ENCODE data around the gene WFS1. TPM values are rescaled to one million over a fixed set of nuclear protein-coding genes. Genes with fewer than 3 reads are reported as not detected.

Gene WFS1
- total RNA-seq, 1 experiment from 2014 or later, result 9.3 TPM

DNA sequence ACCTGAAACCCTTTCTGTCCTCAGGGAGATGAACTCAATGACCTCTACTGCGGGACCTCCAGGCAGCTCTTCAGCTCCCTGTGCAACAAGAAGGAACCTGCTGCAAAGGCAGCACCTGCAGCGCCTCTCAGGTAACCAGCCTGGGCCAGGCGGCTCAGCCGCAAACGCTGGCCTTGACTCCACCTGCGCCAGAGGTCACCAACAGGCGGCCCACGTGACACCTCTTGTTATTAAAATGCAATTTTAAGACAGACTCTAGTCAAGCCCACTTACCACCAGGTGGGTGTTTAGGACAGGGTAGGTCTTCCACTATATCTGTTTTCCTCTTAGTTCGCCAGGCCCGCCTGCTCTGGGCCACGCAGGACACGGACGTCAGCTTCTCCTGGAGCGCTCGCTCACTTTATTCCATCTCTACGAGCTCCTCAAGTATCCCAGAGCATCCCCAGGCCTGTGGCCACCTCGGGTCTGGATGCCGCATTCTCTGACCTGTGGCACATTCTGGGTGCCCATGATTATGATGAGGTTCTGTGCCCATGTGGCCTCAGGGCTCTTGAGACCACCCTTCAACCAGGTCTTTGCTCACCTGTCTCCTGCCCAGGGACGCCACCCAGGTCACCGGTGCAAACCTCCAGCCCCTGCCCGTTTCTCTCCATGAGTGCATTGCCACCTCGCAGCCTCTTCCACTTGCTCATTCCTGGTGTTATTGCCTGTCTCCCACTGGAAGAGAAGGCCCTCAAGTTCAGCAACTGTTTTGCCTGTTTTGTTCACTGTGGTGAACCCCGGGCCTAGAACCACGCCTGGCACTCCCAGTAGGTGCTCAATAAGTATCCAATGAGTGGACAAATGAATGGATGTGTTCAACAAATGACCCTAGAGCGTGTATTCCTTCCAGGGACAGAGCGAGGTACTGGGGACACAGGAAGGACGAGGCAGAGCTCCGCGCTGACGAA, 36.5 kb upstream of the WFS1 start:
- in situ Hi-C loops (cut with HindIII; ENCODE audit: low sequenced_read_pairs), result no loop called here
- no peak for DNase-seq (ENCODE audit: low spot score)

DNA sequence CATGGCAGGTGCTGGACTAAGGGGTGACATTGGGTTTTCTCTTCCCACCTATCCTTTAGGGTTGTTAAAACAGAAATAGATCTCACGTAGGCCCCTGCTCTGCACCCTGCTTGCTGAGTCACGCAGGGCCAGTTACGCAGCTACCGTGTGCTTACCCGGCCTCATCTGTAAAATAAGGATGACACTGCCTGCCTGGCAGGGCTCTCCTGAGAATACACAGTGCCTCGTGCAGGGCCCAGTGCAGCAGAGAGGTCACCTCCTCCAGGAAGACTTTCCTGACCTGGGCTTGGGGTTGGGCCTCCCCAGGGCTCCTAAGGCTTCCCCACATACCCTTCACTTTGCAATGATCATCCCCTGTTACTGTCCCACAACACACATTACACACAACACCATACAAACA, 35.7 kb upstream of the WFS1 start:
- in situ Hi-C loops (cut with HindIII; ENCODE audit: low sequenced_read_pairs), result no loop called here
- DNase-seq (ENCODE audit: low spot score), result no peak

DNA sequence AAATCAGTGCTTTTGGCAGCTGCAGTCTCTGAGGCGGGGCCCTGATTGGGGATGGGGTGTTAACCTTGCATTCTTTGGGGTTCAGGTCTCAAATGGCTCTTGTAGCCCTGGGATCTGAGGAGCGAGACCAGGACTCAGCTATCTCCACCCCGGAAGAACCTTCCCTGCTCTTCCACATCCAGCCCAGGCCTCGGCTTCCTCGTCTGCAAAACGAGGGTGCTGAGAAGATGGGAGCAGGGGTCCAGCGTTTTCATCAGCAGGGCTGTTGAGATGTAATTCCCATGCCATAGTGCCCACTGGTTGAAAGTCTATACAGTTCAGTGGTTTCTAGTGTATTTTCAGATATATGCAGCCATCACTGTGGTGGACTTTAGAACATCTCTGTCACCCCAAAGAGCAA, 34.6 kb upstream of the WFS1 start:
- in situ Hi-C loops (cut with HindIII; ENCODE audit: low sequenced_read_pairs), result no loop called here
- DNase-seq (ENCODE audit: low spot score), result no peak

GRCh38 chr4:6235901-6236640, 33.6 kb upstream of the WFS1 start:
- no peak for DNase-seq (ENCODE audit: low spot score)
- in situ Hi-C loops (cut with HindIII; ENCODE audit: low sequenced_read_pairs), result no loop called here

- DNase-seq (ENCODE audit: low spot score), result no peak
- in situ Hi-C loops (cut with HindIII; ENCODE audit: low sequenced_read_pairs), result no loop called here
Observed at GRCh38 chr4:6236816-6237390, 32.7 kb upstream of the WFS1 start.

GRCh38 chr4:6239486-6239885, 30.2 kb upstream of the WFS1 start:
- in situ Hi-C loops (cut with HindIII; ENCODE audit: low sequenced_read_pairs), result no loop called here
- DNase-seq (ENCODE audit: low spot score), result no peak

DNA sequence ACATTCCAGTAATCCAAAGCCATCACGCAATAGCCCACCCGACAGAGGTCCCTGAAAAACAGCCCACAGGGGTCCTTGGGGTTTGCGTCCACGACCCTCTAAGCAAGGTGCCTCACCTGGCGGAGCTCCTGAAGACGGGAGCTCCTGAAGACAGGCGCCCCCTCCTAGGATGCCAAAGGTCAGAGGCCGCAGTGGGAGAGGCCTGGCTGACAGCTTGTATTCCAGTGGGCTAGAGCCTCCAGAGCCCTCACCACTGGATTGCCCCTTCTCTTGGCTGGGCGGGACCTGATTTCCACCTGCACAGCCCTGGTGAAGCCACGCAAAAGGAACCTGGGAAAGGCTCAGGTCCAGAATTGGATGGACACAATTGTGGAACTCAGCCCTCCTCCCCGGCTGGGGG, 29.7 kb upstream of the WFS1 start:
- in situ Hi-C loops (cut with HindIII; ENCODE audit: low sequenced_read_pairs), result no loop called here
- no peak for DNase-seq (ENCODE audit: low spot score)

DNA sequence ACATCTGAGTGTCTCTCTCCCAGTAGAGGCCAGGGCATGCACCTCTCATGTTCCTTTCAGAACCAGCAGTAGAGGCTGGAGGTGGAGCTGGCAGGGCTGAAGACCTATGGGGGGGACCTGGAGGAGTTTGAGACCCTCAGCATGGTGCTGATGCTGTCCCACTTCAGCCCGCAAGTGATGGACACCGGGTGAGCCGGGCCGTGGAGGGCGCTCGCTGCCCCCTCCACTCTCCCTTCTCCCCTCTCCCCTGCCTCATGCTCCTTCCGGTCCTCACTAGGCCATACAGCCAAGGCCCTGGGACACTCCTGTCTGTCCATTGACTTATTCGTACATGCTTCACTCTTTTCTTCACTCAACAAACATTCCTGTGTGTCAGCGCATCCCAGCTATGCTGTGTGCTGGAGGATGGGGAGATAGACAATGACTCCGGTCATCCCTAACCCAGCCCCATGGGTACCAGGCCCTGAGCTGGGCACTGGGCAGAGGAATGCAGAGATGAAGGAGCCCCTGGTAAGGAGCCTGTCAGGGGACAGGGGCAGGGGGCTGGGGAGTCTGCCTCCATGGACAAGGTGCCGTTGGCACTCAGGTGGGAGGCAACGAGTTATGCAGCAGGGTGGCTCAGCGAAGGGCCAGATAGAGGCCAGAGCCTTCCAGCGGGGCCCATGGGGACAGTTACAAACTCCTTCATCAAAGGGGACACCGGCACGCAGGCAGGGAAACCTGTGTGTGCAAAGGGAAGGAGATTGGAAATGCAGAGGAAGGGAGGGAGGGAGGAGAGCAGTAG, 28.4 kb upstream of the WFS1 start:
- in situ Hi-C loops (cut with HindIII; ENCODE audit: low sequenced_read_pairs), result no loop called here
- DNase-seq (ENCODE audit: low spot score), result no peak

GRCh38 chr4:6242271-6243029, 27.2 kb upstream of the WFS1 start:
- in situ Hi-C loops (cut with HindIII; ENCODE audit: low sequenced_read_pairs), result no loop called here
- DNase-seq (ENCODE audit: low spot score), result no peak

- in situ Hi-C loops (cut with HindIII; ENCODE audit: low sequenced_read_pairs), result no loop called here
- peak; percentile 85 for DNase-seq (ENCODE audit: low spot score)
Observed at GRCh38 chr4:6245246-6246169, 24.1 kb upstream of the WFS1 start.

GRCh38 chr4:6246170-6246634, 23.4 kb upstream of the WFS1 start:
- in situ Hi-C loops (cut with HindIII; ENCODE audit: low sequenced_read_pairs), result no loop called here
- no peak for DNase-seq (ENCODE audit: low spot score)

DNA sequence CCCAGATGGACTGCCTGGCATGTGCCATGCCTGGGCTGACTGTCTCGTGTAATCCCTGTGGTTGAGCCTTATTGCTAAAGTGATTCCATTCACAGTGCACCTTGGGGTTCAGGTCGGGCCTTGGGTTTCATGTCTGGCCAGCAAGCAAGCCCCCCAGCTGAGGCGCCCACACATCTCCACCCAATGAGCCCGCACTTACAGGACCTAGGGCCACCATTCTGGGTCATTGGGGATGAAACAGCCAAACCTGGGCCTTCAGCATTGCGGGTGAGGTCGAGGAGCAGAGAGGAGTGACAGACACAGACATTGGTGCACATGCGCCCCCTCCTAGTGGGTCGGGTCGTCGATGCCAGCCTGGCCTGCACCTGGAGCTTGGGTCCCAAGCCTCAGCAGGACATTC, 21.3 kb upstream of the WFS1 start:
- in situ Hi-C loops (cut with HindIII; ENCODE audit: low sequenced_read_pairs), result no loop called here
- DNase-seq (ENCODE audit: low spot score), result no peak

GRCh38 chr4:6250235-6250983, 19.2 kb upstream of the WFS1 start:
- peak; percentile 93 for DNase-seq (ENCODE audit: low spot score)
- in situ Hi-C loops (cut with HindIII; ENCODE audit: low sequenced_read_pairs), result no loop called here

DNA sequence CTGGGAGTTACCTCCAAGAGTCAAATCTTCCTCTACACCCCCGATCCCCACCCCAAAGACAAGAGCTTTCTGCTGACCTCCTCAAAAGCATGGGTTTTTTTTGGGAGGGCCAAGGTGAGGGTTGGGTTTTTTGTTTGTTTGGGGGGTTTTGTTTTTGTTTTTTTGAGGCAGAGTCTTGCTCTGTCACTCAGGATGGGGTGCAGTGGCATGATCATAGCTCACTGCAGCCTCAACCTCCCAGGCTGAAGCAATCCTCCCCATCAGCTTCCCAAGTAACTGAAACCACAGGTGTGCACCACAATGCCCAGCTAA, 18.7 kb upstream of the WFS1 start:
- no peak for DNase-seq (ENCODE audit: low spot score)
- in situ Hi-C loops (cut with HindIII; ENCODE audit: low sequenced_read_pairs), result no loop called here

- no peak for DNase-seq (ENCODE audit: low spot score)
- in situ Hi-C loops (cut with HindIII; ENCODE audit: low sequenced_read_pairs), result no loop called here
Observed at GRCh38 chr4:6251365-6251764, 18.3 kb upstream of the WFS1 start.

- in situ Hi-C loops (cut with HindIII; ENCODE audit: low sequenced_read_pairs), result no loop called here
- peak; percentile 25 for DNase-seq (ENCODE audit: low spot score)
Observed at GRCh38 chr4:6252051-6252450, 17.6 kb upstream of the WFS1 start.

DNA sequence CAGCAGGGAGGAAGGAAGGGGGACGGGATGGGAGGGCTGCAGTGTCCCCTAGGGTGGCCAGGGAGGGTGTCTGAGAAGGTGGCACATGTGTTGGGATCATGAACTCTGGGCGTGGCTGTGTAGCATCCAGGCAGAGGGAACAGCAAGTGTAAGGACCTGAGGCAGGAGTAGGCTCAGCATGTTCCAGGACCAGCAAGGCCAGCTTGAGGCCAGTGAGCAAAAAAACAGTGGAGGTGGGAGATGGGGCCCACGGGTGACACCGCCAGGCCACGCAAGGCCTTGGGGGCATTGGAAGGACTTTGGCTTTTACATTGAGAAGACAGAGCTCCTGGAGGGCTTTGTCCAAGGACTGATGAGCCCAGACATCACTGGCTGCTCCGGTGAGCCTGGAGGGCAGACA, 16.5 kb upstream of the WFS1 start:
- no peak for DNase-seq (ENCODE audit: low spot score)
- in situ Hi-C loops (cut with HindIII; ENCODE audit: low sequenced_read_pairs), result no loop called here
